GM19023 (cell line): Measurements from ENCODE around the gene BAG2.

ENCODE experiments used
- ATAC-seq: cut with Tn5 transposase; IDR thresholded peaks from one replicate; pipeline ENCODE4 v1.9.1; 2021; ENCODE audit warnings: mild to moderate bottlenecking, moderate library complexity; ENCODE audit not compliant: unreplicated experiment

BAG2 gene

DNA sequence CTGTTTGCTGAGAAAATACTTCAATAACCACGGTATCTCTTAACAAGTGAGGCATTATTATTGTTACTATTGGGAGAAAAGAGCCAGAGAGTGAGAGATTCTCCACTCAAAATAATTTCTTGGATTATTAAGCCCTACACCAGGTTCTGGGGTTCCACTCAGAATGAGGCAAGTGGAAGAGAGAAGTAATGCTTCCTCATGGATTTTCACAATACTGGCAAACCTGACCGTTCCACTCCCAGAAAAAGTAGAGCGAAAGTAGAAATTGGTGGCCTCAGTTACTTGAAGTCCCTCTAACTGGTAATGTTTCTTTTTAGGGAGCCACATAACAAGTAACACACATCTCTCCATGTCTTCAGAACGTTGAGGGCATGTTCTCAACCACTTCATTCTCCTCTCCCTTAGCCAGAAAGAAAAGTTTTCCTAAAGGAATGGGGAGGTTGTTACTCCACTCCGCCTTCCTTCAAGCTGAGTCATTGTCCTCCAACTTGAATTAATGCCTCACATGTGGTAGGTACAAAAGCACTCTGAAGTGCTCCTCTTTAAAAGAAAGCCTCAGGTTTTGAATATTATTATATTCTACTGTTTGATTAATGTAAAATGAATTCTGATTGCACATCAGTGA, 1.9 kb downstream of the BAG2 start:
- ATAC-seq: no peak

DNA sequence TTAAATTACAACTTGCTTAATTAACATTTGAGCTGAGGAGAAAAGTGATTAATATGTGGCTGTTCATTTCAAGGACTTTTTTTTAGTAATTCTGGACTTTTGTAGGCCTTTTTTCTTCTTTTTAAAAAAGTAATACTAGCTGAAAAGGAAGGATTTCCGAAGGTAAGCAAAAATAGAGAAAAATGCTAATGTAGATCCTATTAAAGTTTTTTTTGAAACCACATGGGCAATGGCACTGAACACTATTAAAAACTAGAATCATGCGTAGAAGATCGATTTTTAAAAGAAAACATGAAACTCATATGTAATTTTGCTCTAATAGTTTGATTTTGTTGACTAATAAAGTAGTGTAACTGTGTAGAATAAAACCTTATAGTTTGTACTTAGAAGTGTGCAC, 2.4 kb downstream of the BAG2 start:
- no peak for ATAC-seq

DNA sequence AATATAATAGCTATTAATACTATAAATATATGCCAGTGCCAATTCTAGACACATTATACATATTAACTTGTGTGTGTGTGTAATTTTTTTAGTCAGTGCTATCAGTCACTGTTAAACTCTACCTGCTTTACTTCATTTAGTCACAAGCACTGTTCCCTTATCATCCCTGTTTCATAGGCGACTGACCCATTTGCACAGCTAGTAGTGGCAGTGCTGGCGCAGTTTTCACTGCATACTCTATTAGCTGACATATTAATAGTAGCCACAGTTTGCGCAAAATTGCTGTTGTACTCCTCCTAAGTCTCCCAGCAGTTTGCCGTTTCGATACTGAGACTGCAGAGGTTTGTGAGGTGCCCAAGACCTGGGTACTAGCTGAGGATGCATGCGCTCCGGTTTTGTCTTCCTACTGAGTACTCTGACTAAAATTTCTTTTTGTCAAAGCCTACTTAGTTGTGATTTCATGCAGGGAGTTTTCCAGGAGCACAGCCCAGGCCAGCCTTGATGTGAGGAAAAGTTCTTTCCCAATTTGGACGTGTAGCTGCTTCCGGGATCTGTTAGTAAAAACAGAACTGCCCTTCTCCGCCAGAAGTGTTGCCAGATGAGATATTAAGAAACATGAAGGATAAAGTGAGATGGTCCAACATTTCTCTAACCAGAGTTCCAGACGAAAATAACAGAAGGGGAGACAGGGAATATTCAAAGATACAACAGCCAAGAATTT, 5.6 kb downstream of the BAG2 start:
- no peak for ATAC-seq

DNA sequence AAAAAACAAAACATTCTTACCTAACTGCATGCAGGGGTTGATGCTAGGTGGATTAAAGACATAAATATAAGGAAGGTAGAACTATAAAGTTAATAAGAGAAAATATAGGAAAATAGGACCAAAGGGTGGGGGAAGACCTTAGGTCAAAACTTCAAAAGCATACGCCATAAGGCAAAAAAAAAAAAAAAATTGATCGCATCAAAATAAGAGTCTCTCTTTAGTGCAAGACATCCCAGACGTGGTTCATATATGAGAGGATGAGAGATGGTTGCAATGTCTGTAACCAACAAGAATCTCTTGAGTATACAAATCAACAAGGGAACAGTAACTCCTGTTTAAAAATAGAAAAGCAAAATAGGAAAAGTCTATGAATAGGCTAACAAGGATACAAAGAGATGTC, 8.5 kb downstream of the BAG2 start:
- no peak for ATAC-seq

DNA sequence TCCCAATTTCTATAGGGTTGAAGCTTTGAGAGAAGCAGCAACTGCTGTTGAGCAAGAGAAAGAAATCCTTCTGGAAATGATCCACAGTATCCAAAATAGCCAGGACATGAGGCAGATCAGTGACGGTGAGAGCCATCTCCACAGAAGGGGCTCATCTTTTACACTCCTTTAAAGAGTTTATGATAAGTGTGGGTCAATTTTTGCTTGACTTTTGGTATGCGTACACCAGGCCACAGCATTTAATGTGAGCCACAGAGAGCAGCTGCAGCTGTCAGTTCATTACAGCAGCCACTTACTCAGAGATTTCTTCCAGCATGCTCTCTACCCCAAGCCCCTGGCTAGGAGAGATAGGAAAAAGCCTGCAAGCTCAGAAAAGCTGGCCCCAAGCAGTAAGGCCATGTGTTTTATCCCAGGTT, 9.9 kb downstream of the BAG2 start:
- no peak for ATAC-seq

DNA sequence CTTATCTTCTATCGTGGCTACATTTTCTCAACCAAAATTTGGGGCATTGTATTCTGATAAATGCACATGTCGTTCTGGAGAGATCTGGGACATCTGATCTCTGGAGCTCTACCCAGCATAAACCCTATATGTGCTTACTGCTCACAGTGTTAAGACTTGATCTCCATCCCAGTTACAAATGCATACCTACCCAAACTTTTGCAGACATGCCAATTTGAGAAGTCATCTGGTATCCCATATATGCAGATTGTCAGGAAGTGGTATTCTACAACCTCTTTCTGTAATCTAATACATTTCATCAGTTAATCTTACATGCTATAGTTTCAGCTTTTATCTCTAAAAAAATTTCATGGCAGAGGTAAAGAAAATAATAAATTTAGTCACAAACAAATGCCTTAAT, 11.2 kb downstream of the BAG2 start:
- no peak for ATAC-seq

DNA sequence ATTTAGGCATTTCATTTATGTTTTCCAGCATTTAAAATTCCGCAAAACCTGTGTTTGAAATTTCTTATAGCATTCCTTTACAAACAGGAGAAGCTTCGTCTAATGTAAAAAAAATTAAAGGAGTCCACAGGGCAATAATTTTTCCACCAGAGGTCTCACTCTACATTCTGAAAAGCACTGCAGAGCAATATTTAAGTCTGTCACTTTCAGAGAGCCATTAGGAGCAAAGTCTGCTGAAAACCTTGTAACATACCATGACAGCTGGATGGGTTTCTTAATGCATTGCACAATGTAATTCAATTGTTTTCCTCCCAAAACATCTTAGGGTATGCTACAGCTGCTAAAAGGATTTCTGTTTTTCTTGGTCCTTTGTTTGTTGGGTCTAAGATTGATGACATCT, 18.0 kb downstream of the BAG2 start:
- ATAC-seq: no peak

DNA sequence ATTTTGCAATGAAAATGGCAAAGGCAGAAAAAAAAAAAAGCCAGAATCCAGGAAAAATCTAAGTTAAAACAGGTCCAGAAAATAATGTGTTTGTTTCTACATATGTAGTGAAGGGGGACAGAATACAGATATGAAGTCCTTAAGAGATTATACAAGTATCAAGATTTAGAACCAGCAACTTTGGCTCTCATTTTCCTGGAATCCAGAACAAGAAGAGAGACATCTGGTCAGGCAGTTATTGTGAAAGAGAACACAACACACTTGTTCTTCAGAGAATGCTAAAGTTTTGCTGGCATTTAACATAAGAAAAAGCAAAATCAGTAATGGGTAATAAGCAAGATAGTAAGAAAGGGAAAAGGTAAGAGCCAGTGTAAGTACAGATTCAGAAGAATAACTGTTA, 21.1 kb downstream of the BAG2 start:
- no peak for ATAC-seq

DNA sequence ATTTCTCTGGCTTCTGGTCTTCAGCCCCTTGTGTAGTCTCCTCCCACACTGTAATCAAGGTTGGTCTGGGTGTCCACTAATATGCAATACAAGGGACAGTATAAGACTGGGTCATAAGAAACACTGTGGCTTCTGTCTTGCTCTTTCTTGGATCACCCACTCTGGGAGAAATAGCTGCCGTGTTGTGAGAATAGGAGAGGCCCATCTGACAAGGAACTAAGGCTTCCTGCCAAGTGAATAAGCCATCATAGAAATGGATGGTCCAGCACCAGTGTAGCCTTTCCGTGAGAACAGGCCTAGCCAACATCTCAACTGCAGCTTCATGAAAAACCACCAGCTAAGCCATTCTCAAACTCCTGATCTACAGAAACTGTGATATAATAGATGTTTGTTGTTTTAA, 23.3 kb downstream of the BAG2 start:
- no peak for ATAC-seq

DNA sequence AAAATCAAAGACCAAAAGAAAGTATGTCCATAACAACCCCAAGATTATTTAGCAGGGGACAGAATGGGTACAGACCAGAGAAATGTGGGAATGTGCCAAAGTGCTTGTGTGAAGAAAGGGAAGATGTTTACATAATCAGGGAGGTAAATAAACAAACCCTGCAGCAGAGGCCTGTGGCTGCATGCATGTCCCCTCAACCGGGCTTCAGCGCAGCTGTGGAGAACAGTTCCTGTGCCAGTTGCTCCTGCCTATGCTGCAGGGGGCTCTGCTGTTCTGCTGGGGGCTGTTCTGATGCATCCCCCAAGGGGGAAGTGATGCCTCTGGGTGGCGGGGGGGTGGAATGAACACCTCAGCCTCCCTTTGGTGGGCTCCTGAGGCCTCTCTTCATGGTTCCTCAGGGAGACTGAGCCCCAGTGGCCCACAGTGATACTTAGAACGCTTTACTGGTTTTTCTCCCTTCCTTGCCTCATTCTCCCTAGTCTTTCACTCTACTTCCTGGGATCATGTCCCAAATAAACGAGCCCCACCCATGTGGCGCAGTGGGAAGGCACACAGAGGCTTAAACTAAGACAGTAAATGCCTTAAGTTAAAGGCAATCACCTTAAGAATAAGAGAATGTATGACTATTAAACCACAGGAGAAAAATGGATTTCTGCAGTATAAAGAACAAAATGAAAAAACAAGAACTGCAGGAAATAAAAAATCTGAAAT, 27.0 kb downstream of the BAG2 start:
- ATAC-seq: no peak

DNA sequence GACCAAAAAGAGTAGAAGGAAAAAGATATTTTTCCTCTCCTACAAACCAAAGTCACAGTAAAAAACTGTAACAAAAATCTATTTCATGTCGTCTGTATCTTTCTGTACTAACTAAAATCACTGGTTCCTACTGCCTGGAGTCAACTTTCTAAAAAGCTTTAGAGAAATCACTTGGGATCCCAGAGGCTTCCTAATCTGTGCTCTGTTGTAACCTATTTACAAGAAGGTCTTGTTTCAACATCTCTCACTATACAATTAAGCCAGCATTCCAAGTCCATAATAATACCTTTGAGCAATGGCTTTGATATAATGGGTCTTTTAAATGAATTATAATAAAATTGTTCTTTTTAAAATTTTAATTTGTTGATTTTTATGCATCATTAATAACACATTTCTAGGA, 29.6 kb downstream of the BAG2 start:
- ATAC-seq: no peak

DNA sequence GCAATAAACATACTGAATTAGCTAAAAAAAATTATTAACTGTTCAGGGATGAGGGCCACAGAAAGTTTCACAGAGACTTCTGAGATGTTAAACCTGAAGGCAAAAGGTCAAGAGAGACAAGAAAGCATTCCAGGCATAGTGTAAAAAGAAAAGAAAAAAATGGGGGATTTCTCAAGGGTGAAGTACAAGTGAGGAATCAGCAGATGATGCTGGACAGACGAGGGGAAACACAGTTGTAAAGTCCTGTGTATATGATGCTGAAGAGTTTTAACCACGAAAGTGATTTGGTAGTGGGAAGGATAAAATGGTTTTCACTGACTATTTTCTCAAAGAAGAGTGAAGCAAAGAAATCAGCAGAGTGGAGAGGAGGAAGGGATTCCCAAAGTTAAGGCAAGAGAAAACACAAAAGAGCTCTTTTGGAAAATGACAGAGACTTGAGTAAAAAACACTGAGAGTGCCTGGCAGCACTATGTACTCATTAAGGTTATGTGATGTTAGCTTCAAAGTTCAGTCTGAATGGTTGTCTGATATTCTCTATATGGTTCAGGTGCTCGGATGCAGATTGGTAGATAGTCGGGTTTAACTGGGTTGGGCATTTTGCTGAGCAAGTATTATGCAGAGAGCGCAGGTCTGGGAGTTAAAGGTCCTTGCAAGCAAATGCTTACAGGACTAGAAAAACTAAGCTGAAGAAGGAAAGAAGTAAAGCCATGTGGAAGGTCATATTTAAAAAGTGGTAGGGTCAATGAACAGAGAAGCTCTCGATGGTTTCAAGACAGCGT, 33.6 kb downstream of the BAG2 start:
- ATAC-seq: no peak

DNA sequence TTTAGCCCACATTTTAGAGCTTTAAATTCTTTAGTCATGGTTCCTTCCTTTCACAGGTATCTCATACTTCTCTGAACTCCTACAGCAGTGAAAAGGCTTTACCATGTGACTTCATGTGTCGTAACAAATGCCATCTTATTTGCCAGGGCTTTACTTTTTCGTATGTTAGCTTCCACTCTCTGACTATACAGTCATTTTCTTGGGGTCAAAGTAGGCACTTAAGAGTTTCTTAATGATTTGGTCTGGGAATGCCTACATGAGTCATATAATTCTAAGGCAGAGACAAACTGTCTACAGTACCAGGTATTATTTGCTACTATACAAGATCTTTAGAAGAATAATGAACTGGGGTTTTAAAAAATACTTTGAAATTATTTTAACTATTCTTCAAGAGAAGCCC, 35.0 kb downstream of the BAG2 start:
- no peak for ATAC-seq

DNA sequence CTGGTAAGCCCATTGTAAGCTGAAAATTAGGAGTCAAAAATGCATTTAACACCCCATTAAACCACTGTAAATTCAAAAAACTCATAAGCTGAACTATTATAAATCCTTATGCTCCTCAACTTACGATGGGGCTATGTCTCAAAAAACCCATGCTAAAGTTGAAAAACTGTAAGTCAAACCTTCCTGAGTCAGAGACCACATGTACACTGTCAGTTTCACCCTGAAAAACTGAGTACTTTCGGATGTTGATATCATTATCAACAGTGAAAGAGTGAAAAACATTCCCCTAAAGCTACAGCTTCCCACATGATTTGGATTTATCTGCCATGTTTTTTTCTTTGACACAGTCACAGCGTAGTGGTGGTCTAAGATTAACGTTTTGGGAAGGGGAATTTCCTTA, 35.7 kb downstream of the BAG2 start:
- no peak for ATAC-seq

DNA sequence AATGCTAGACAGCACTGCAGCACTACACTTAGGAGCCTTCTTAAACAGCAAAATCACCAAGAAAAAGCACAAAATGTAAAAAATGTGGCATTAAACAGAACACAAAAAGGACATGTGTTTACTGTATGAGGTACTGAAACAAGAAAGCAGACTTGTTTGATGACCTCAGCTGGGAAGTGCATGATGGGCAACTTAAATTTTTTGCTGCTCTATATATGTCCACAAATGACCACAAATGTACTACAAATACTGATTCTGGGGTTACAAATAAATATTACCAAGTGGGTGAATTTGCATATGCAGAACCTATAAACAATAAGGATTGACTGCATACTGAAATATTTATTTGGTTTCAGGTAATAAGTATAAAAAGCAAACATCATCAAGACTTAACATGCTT, 36.9 kb downstream of the BAG2 start:
- no peak for ATAC-seq

DNA sequence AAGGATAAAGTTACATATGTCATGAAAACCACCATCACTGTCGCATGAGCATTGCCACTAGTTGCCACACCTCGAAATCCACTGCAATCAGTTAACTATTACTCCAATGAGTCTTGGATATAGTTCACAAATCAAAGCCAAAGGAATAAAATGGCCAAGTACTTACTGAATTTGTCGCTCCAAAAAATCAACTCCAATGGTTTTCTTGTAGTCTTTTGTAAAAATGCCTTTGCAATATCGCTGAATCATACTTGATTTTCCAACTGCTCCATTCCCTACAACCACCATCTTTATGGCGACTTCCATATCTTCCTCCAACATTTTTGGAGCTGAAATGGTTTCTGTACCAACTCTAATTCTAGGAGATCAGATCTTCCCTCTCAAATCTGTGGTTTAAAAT, 37.9 kb downstream of the BAG2 start:
- no peak for ATAC-seq

DNA sequence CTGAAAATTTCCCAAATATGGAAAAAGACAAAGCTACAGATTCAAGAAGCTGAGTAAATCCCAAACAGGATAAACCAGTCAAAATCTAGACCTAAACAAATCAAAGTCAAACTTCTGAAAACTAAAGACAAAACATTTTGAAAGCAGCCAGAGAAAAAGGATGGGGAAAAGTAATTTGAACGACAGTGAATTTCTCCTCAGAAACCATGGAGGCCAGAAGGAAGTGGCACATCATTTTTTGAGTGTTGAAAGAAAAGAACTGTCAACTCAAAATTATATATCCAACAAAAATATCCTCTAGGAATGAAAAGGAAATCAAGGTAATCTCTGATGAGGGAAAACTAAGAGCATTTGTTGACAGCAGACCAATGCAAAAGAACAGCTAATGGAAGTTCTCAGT, 43.1 kb downstream of the BAG2 start:
- ATAC-seq: no peak

DNA sequence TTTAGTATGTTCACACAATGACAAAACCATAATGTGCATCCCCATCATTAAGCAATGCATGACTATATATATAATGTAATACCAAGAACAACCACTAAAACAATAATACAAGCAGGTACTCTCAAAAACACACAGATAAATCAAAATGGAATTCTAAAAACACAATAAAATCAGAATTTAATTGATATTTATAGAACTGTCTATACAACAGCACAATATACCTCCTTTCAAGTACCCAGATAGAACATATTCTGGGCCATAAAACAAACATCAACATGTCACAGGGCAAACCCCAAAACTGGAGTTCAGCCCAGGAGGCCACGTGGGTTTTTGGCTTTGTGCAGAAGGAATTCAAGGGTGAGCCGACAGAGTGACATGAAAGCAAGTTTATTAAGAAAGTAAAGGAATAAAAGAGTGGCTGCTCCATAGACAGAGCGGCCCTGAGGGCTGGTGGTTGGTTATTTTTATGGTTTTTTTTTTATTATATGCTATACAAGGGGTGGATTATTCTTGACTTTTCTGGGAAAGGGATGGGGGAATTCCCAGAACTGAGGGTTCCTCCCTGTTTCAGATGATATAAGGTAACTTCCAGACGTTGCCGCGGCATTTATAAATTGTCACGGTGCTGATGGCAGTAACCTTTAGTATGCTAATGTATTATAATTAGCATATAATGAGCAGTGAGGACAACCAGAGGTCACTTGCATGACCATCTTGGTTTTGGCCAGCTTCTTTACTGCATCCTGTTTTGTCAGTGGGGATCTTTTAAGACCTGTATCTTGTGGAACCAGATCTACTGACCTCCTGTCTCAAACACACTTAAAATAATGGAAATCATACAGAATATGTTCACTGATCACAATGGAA, 44.3 kb downstream of the BAG2 start:
- ATAC-seq: no peak

DNA sequence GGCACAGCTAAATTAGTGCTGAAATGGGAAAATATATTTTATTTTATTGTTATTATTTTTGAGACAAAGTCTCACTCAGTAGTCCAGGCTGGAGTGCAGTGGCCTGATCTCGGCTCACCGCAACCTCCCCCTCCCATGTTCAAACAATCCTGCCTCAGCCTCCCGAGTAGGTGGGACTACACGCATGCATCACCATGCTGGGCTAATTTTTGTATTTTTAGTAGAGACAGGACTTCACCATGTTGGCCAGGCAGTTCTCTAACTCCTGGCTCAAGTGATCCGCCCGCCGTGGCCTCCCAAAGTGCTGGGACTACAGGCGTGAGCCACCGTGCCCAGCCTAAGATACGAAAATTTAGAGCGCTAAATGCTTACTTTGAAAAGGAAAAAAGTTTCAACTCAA, 45.1 kb downstream of the BAG2 start:
- no peak for ATAC-seq

DNA sequence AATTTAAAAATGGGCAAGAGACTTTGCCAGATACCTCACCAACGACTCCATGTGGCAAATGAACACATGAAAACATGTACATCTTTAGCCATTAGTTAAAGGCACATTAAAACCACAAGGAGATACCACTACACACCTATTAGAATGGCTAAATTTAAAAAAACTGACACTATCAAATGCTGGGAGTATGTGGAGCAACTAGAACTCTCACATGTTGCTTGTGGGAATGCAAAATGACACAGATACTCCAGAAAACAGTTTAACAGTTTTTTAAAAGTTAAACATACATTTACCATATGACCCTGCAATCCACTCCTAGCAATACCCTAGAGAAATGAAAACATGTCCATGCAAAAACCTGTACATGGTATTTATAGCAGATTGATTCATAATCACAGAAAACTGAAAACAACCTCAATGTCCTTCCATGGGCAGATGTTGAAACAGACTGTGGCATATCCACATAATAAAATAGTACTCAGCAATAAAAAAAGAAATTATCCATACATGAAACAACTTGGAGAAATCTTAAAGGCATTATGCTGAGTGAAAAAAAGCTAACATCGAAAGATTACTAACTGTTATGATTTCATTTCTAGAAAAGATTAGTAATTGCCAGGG, 48.1 kb downstream of the BAG2 start:
- ATAC-seq: no peak
